Measurements from ENCODE around the gene IGSF8.

IGSF8 gene

GRCh38 chr1:160049101-160049500 lies 49.3 kb downstream of the IGSF8 start:
- no peak for DNase-seq (ENCODE audit: low read depth)
- H3K4me3 ChIP-seq (ENCODE audit: low read depth, low read length), result no peak overlapping the region
- TF ChIP-seq, protein P1, sequence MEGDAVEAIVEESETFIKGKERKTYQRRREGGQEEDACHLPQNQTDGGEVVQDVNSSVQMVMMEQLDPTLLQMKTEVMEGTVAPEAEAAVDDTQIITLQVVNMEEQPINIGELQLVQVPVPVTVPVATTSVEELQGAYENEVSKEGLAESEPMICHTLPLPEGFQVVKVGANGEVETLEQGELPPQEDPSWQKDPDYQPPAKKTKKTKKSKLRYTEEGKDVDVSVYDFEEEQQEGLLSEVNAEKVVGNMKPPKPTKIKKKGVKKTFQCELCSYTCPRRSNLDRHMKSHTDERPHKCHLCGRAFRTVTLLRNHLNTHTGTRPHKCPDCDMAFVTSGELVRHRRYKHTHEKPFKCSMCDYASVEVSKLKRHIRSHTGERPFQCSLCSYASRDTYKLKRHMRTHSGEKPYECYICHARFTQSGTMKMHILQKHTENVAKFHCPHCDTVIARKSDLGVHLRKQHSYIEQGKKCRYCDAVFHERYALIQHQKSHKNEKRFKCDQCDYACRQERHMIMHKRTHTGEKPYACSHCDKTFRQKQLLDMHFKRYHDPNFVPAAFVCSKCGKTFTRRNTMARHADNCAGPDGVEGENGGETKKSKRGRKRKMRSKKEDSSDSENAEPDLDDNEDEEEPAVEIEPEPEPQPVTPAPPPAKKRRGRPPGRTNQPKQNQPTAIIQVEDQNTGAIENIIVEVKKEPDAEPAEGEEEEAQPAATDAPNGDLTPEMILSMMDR (IDR thresholded peaks at IDR 0.05; ENCODE audit: low read depth, low read length, missing control alignments), result no peak

GRCh38 chr1:160048335-160048734 lies 50.1 kb downstream of the IGSF8 start:
- DNase-seq (ENCODE audit: low read depth), result no peak
- TF ChIP-seq, protein P1 (IDR thresholded peaks at IDR 0.05; ENCODE audit: low read depth, low read length, missing control alignments), result no peak

GRCh38 chr1:160047111-160047991 lies 51.1 kb downstream of the IGSF8 start:
- peak overlapping the region; percentile 7; the same call in 1 of the 2 replicates for H3K4me3 ChIP-seq (ENCODE audit: low read depth, low read length)
- no peak for DNase-seq (ENCODE audit: low read depth)
- TF ChIP-seq, protein P1 (IDR thresholded peaks at IDR 0.05; ENCODE audit: low read depth, low read length, missing control alignments), result no peak

More at GRCh38 chr1:160048335-160048734, 50.1 kb downstream of the IGSF8 start:
- no peak overlapping the region for H3K4me3 ChIP-seq (ENCODE audit: low read depth, low read length)

GRCh38 chr1:160046494-160047110 lies 51.8 kb downstream of the IGSF8 start:
- TF ChIP-seq, protein P1 (IDR thresholded peaks at IDR 0.05; ENCODE audit: low read depth, low read length, missing control alignments), result peak; percentile 63
- DNase-seq (ENCODE audit: low read depth), result no peak
- H3K4me3 ChIP-seq (ENCODE audit: low read depth, low read length), result peak overlapping the region; percentile 7; the same call in 1 of the 2 replicates

DNA sequence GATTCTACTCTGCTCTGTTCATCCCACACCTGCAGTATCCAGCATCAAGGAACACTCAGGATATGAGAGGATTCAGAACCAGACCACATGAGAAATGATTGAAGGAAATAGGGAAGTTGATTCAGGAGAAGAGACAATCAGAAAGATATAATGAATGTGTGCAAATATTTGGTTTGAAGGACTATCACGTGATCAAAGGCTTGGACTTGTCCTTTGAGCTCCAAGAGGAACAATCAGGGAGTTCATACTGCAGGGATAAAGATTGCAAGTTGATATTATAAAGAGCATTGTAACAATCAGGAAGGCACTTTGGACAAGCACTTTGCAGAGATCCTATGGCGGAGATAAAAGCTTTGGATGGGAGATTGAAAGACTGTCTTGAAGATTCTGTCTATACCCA lies 52.8 kb downstream of the IGSF8 start:
- no peak overlapping the region for H3K4me3 ChIP-seq (ENCODE audit: low read depth, low read length)
- no peak for DNase-seq (ENCODE audit: low read depth)
- TF ChIP-seq, protein P1 (IDR thresholded peaks at IDR 0.05; ENCODE audit: low read depth, low read length, missing control alignments), result no peak

- DNase-seq (ENCODE audit: low read depth), result no peak
- no peak overlapping the region for H3K4me3 ChIP-seq (ENCODE audit: low read depth, low read length)
- TF ChIP-seq, protein P1 (IDR thresholded peaks at IDR 0.05; ENCODE audit: low read depth, low read length, missing control alignments), result no peak
Observed at GRCh38 chr1:160043543-160043942, 54.9 kb downstream of the IGSF8 start.
